Measurements from ENCODE around the gene LGR4. TPM values are rescaled to one million over a fixed set of nuclear protein-coding genes. Genes with fewer than 3 reads are reported as not detected.

The LGR4 gene
- total and polyA plus RNA-seq, 10 of the 15 experiments (the other 5 are each of a cell fraction or from before 2014, with no cell fraction given) = under 0.01 to 0.64 (median 0.04) TPM; not detected in 5

DNA sequence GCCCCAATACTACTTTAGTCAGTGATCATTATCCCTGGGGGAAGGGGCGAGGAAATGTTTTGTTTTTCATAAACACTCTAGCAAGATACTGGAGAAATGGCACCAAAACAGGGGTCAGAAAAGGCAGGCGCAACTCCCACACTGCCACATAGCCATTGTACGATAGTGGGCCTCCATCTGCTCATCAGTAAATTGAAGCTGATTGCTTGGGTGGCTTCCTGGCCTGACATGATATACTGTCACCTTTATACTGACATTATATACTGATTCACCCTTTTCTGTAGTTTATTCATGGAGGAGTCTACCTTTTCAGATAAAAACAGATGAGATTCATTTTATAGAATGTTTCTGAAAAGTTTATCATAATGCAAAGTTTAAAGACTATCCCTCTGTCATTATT is 57.9 kb downstream of the LGR4 start (continued):
- no peak for TF ChIP-seq RELB (IDR thresholded peaks at IDR 0.05; ENCODE audit: low read depth)

GRCh38 chr11:27413218-27413617 is 59.4 kb downstream of the LGR4 start:
- H3K27ac ChIP-seq (ENCODE audit: control insufficient read depth, insufficient read depth) = no peak overlapping the region
- POLR2A ChIA-PET = no interaction called here
- no peaks in the 10 kb centered on the region for H3K9me3 ChIP-seq (replicated peaks; ENCODE audit: control insufficient read depth, insufficient read depth, low read length)
- no peak overlapping the region for H2AFZ ChIP-seq (ENCODE audit: control insufficient read depth, low read depth, low read length)
- H3K4me2 ChIP-seq (ENCODE audit: control insufficient read depth, insufficient read depth) = no peak overlapping the region
- ATAC-seq (no peak), DNase-seq (ENCODE audit: low read depth, low spot score) (no peak), FAIRE-seq (no peak)
- no peaks in the 10 kb centered on the region for H3K27me3 ChIP-seq (replicated peaks in 1 of 2; ENCODE audit: control insufficient read depth in 2 of 2, insufficient read depth in 2 of 2, low read length in 1 of 2)
- H3K79me2 ChIP-seq (ENCODE audit: control insufficient read depth, insufficient read depth, low read length) = no peaks in the 10 kb centered on the region
- H3K9ac ChIP-seq (ENCODE audit: control insufficient read depth, insufficient read depth, low read length) = no peak overlapping the region
- no peaks in the 10 kb centered on the region for H3K36me3 ChIP-seq (ENCODE audit: control insufficient read depth in 2 of 2, insufficient read depth in 2 of 2, low read length in 1 of 2)
- WGBS (ENCODE audit: insufficient coverage, insufficient replicate concordance, low lambda C conversion rate, missing lambda C conversion rate) = 75% methylated on average over 5 of the region's 5 CpGs
- BruUV-seq (replicated peaks) = no TSS peak
- no peak overlapping the region for H3K4me3 ChIP-seq
- RAD21 ChIA-PET (ENCODE audit: unreplicated experiment) = no interaction called here
- H4K20me1 ChIP-seq (ENCODE audit: control insufficient read depth, insufficient read depth) = no peaks in the 10 kb centered on the region
- SMC1A ChIA-PET (ENCODE audit: uncharacterized antibody, unreplicated experiment) = interaction anchor here (1.5 kb wide), 1 partner anchor 18 kb away, joined by 4 read pairs; no protein-coding TSS in a partner anchor
- H3K4me1 ChIP-seq (ENCODE audit: control insufficient read depth, insufficient read depth, low read length) = no peaks in the 10 kb centered on the region
- in situ Hi-C loops (cut with MboI) (no loop called here), intact Hi-C loops (cut with micrococcal nuclease; ENCODE audit: unreplicated experiment) (no loop called here)
- CTCF ChIA-PET = interaction anchor here (1.7 kb wide), 1 partner anchor 11 kb away, joined by 3 read pairs; no protein-coding TSS in a partner anchor
- no peak for TF ChIP-seq GABPA (IDR thresholded peaks at IDR 0.05; ENCODE audit: low read depth)
- TF ChIP-seq SPI1 (IDR thresholded peaks at IDR 0.05; ENCODE audit: borderline replicate concordance, insufficient read depth, low read depth, low read length) = no peak
- no peak for TF ChIP-seq JUND (IDR thresholded peaks at IDR 0.05; ENCODE audit: low read depth, low read length)
- no peak for TF ChIP-seq STAT3 (IDR thresholded peaks at IDR 0.05; ENCODE audit: low read depth, low read length)
- TF ChIP-seq IRF5 (IDR thresholded peaks at IDR 0.05; ENCODE audit: borderline replicate concordance) = no peak
- no peak for TF ChIP-seq SREBF1 (IDR thresholded peaks at IDR 0.05; ENCODE audit: low read length)
- TF ChIP-seq, protein P1, sequence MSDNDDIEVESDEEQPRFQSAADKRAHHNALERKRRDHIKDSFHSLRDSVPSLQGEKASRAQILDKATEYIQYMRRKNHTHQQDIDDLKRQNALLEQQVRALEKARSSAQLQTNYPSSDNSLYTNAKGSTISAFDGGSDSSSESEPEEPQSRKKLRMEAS (IDR thresholded peaks at IDR 0.05; ENCODE audit: low read depth, low read length) = no peak
- no peak for TF ChIP-seq BACH1 (IDR thresholded peaks at IDR 0.05; ENCODE audit: borderline replicate concordance)
- no peak for TF ChIP-seq RELB (IDR thresholded peaks at IDR 0.05; ENCODE audit: low read depth)
- TF ChIP-seq, protein P2, sequence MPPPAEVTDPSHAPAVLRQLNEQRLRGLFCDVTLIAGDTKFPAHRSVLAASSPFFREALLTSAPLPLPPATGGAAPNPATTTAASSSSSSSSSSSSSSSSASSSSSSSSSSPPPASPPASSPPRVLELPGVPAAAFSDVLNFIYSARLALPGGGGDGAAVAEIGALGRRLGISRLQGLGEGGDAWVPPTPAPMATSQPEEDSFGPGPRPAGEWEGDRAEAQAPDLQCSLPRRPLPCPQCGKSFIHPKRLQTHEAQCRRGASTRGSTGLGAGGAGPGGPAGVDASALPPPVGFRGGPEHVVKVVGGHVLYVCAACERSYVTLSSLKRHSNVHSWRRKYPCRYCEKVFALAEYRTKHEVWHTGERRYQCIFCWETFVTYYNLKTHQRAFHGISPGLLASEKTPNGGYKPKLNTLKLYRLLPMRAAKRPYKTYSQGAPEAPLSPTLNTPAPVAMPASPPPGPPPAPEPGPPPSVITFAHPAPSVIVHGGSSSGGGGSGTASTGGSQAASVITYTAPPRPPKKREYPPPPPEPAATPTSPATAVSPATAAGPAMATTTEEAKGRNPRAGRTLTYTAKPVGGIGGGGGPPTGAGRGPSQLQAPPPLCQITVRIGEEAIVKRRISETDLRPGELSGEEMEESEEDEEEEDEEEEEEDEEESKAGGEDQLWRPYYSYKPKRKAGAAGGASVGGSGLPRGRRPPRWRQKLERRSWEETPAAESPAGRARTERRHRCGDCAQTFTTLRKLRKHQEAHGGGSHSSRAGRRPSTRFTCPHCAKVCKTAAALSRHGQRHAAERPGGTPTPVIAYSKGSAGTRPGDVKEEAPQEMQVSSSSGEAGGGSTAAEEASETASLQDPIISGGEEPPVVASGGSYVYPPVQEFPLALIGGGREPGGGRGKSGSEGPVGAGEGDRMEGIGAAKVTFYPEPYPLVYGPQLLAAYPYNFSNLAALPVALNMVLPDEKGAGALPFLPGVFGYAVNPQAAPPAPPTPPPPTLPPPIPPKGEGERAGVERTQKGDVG (CRISPR knock-in tag; IDR thresholded peaks at IDR 0.05) = no peak

Data from GM12878 (cell line).